ENCODE measurements around the gene SLC17A5. TPM values are rescaled to one million over a fixed set of nuclear protein-coding genes. Genes with fewer than 3 reads are reported as not detected.

SLC17A5 gene, protein sequence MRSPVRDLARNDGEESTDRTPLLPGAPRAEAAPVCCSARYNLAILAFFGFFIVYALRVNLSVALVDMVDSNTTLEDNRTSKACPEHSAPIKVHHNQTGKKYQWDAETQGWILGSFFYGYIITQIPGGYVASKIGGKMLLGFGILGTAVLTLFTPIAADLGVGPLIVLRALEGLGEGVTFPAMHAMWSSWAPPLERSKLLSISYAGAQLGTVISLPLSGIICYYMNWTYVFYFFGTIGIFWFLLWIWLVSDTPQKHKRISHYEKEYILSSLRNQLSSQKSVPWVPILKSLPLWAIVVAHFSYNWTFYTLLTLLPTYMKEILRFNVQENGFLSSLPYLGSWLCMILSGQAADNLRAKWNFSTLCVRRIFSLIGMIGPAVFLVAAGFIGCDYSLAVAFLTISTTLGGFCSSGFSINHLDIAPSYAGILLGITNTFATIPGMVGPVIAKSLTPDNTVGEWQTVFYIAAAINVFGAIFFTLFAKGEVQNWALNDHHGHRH
- total RNA-seq, result 1 to 10 TPM; 8.0 to 9.5 TPM

DNA sequence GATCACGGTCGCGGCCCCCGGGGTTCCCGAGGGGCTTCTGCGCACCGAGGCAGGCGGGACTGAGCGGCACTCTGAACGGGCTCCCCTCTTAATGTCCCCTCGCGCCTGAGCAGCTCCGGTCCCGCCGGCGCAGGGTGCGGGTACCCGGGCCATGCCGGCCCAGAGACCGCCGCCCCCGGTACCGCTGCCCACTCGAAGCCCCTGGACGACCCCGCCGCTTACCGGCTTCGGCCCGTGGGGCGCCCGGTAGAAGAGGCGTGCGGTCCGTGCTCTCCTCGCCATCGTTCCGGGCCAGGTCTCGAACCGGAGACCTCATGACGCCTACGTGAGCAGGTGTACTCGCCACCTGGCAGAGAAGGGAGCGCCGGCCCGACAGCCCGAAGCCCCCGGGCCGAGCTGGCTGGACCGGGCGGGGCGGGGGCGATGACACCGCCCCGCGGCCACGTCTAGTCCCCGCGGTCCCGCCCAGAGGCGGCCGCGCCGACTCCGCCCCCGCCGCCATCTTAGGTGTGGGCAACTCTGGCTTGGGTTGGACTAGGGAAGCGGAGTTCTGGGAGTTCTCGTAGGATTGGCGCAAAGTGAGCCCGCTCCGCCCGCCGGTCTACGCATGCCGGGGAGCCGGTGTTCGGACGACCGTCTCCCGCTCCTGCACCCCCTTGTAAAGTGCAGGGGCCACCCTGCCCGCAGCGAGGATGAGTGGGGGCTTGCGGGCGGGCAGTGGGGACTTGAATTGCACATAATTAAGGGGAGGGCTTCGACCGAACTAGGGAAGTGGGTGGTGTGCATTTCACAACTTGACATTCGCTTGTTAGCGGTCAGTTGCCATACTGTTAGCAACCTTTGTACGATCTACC is at the start of gene SLC17A5:
Gene SLC17A5, minus strand, starts transcription at position 422 of the 854 bp plus-strand sequence. Its CDS starts 106 bp downstream, at position 316.
- DNase-seq, result peak; percentile 92
- H3K4me3 Mint-ChIP-seq, result peak within 1 kb of the TSS; percentile 92
- peaks cover 40% of the 10 kb centered on the region for H3K4me1 Mint-ChIP-seq
- POLR2A ChIA-PET, result interaction anchor here (0.8 to 5.5 kb wide), 25 partner anchors 10 to 1590 kb away, joined by 3 to 148 read pairs (median 4); partner anchors contain the start of genes CD109, CGAS, COX7A2 and EEF1A1
- no peaks in the 10 kb centered on the region for H3K9me3 Mint-ChIP-seq
- CTCF ChIA-PET, result interaction anchor here (0.5 to 3.7 kb wide), 28 partner anchors 10 to 344 kb away, joined by 3 to 40 read pairs (median 6); partner anchors contain the start of genes CGAS, EEF1A1 and MTO1
- peaks cover 5% of the 10 kb centered on the region for H3K36me3 Mint-ChIP-seq (ENCODE audit: low read depth)
- no peaks in the 10 kb centered on the region for H3K27me3 Mint-ChIP-seq
- peak within 1 kb of the TSS; percentile 94 for H3K27ac Mint-ChIP-seq

DNA sequence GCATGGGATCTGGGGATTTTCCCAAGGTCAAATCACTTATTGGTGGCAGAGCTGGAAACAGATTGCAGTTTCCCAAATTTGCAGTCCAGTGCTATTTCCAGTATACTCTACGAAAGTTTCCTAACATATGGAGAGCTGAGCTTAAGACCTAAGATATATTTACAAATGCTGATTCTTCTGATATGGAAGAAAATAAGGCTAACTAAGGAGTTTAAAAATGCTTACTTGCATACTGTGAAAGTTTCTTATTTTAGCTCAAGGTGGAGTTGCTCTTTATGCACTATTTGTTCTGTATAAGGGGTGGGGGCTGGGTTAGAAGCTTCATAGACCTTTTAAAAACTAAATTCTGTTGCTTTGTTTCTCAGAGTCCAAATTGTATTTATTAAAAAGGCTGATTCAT is 49.7 kb upstream of the SLC17A5 start:
- Mint-ChIP-seq H3K27ac (no peak overlapping the region), H3K36me3 (ENCODE audit: low read depth) (peaks cover 43% of the 10 kb centered on the region), H3K4me1 (peaks cover 19% of the 10 kb centered on the region), H3K9me3 (no peaks in the 10 kb centered on the region), H3K27me3 (peaks cover 2% of the 10 kb centered on the region), H3K4me3 (no peak overlapping the region)
- ChIA-PET POLR2A (no interaction called here), CTCF (no interaction called here)
- no peak for DNase-seq

DNA sequence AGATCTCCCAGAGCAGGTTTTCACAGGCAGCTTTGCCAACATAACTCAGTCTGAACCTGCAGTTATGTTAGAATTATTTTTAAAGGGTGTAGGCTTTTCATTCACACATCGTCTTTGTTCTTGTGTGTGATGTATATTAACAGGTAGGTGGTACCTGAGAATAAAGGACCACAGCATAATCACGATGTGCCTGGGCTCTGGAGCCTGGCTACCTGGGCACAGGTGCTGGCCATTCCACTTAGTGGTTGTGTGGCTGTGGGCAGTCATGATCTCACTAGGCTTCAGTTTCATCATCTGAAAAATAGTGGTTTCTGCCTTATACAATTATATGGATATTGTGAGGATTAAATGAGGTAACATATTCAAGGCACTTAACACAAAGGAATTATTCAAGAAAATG is 48.7 kb upstream of the SLC17A5 start:
- Mint-ChIP-seq H3K27ac (no peak overlapping the region), H3K4me1 (peaks cover 26% of the 10 kb centered on the region), H3K36me3 (ENCODE audit: low read depth) (peaks cover 50% of the 10 kb centered on the region), H3K4me3 (no peak overlapping the region), H3K27me3 (peaks cover 2% of the 10 kb centered on the region), H3K9me3 (no peaks in the 10 kb centered on the region)
- ChIA-PET POLR2A (no interaction called here), CTCF (interaction anchor here (1.6 kb wide), 1 partner anchor 29 kb away, joined by 4 read pairs; no protein-coding TSS in a partner anchor)
- no peak for DNase-seq

DNA sequence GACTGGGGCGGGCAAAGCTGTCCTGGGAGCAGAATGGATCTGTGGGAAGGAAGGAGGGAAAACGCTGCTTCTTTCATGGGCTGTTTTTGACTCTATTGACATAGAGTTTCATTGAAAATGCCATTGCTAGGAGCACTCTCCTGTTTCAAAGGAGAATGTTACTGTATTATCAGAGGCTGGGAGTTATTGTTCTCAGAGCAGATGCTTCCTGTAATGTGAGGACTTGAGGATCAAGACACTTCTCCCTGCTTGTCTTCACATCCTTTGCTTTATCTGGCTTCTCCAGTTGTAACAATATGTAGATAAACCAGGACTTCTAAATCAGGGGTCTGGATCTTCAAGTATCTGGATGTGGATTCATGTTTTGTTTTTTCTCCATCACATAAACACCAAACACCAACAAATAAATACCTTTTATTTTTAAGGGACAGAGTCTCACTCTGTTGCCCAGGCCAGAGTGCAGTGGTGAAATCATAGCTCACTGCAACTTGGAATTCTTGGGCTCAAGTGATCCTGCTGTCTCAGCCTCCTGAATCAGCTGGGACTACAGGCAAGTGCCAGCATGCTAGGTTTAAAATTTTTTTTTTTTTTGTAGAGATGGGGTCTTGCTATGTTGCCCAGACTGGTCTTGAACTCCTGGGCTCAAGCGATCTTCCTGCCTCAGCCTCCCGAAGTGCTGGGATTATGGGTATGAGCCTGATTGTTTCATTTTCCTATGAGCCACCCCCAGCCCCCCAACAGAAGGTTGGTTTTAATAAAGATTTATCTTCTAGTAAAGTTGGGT is 46.1 kb upstream of the SLC17A5 start:
- no peak overlapping the region for H3K4me3 Mint-ChIP-seq
- H3K4me1 Mint-ChIP-seq, result peaks cover 48% of the 10 kb centered on the region
- ChIA-PET POLR2A (no interaction called here), CTCF (no interaction called here)
- peaks cover 50% of the 10 kb centered on the region for H3K36me3 Mint-ChIP-seq (ENCODE audit: low read depth)
- H3K9me3 Mint-ChIP-seq, result no peaks in the 10 kb centered on the region
- H3K27ac Mint-ChIP-seq, result no peak overlapping the region
- H3K27me3 Mint-ChIP-seq, result peaks cover 2% of the 10 kb centered on the region
- no peak for DNase-seq

DNA sequence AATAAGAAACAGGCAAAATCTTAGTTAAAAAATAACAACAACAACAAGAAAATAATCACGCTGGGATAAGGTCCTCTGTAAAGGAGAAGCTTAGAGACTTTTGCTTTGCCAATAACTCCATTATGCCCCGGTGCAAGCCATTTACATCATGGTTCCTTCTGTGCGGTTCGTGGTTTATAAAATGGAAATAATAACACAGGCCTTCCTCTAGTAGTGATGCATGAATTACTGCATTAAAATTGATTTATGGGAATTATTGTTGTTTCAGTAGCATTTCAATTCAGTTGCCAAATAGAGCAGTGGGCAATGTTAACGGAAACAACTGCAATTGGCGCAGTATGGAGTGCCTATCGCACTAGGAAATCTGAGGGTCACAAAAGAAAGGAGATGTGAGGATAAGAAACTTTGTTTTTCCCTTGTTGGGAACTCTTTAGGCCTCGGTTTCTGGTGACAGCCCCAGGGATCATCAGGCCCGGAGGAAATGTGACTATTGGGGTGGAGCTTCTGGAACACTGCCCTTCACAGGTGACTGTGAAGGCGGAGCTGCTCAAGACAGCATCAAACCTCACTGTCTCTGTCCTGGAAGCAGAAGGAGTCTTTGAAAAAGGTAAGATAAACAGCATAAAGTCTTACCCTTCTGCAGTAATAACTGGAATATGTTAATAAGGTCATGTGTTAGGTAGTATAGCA is 43.3 kb upstream of the SLC17A5 start:
- H3K4me3 Mint-ChIP-seq, result peak overlapping the region; percentile 82
- H3K27me3 Mint-ChIP-seq, result peaks cover 2% of the 10 kb centered on the region
- peak overlapping the region; percentile 81 for H3K27ac Mint-ChIP-seq
- ChIA-PET CTCF (interaction anchor here (1.0 kb wide), 1 partner anchor 13 kb away, joined by 4 read pairs; no protein-coding TSS in a partner anchor), POLR2A (interaction anchor here (1.0 to 1.1 kb wide), 2 partner anchors 44 to 332 kb away, joined by 3 read pairs; no protein-coding TSS in a partner anchor)
- H3K36me3 Mint-ChIP-seq (ENCODE audit: low read depth), result peaks cover 35% of the 10 kb centered on the region
- H3K4me1 Mint-ChIP-seq, result peaks cover 43% of the 10 kb centered on the region
- H3K9me3 Mint-ChIP-seq, result no peaks in the 10 kb centered on the region
- no peak for DNase-seq

DNA sequence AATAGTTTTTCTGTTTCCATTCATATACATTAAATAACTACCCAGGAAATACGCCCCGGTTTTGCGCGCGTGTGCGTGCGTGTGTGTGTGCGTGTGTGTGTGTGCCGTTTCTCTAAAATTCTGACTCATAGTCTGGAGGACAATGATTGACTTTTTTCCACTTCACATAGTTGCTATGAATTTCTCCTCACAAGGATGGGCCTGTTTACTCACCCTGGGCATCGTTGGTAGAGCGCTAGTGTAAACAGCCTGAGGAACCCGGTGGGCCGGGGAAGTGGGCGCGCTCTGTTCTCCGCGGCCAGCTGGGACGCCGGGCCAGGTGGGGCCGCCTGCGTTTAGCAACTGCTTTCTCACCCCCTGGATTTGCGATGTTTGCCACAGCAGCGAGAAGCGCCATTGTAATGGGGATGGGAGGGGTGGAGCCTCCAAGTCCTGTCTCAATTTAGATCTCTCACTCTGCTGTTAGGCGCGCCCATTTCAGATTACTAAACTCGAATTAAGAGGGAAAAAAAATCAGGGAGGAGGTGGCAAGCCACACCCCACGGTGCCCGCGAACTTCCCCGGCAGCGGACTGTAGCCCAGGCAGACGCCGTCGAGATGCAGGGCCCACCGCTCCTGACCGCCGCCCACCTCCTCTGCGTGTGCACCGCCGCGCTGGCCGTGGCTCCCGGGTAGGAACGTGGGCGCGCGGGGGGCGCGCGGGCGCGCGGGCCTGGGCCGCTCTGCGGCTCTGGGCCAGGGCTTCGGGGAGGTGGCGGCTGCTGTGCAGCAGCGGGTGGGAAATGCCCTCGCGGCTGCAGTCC is 42.0 kb upstream of the SLC17A5 start, which contains the start of gene CD109:
Gene CD109, plus strand, starts transcription at position 585 of the 803 bp plus-strand sequence. Its CDS starts 13 bp downstream, at position 598.
- H3K4me1 Mint-ChIP-seq, result peaks cover 43% of the 10 kb centered on the region
- H3K9me3 Mint-ChIP-seq, result no peaks in the 10 kb centered on the region
- peaks cover 5% of the 10 kb centered on the region for H3K27me3 Mint-ChIP-seq
- DNase-seq, result peak; percentile 75
- H3K36me3 Mint-ChIP-seq (ENCODE audit: low read depth), result peaks cover 24% of the 10 kb centered on the region
- ChIA-PET CTCF (interaction anchor here (1.8 kb wide), 1 partner anchor 20 kb away, joined by 4 read pairs; no protein-coding TSS in a partner anchor), POLR2A (interaction anchor here (1.1 to 1.7 kb wide), 5 partner anchors 18 to 180 kb away, joined by 4 to 8 read pairs (median 4); partner anchors contain the start of genes EEF1A1 and SLC17A5)
- H3K4me3 Mint-ChIP-seq, result peak within 1 kb of the TSS; percentile 82
- H3K27ac Mint-ChIP-seq, result peak within 1 kb of the TSS; percentile 81

DNA sequence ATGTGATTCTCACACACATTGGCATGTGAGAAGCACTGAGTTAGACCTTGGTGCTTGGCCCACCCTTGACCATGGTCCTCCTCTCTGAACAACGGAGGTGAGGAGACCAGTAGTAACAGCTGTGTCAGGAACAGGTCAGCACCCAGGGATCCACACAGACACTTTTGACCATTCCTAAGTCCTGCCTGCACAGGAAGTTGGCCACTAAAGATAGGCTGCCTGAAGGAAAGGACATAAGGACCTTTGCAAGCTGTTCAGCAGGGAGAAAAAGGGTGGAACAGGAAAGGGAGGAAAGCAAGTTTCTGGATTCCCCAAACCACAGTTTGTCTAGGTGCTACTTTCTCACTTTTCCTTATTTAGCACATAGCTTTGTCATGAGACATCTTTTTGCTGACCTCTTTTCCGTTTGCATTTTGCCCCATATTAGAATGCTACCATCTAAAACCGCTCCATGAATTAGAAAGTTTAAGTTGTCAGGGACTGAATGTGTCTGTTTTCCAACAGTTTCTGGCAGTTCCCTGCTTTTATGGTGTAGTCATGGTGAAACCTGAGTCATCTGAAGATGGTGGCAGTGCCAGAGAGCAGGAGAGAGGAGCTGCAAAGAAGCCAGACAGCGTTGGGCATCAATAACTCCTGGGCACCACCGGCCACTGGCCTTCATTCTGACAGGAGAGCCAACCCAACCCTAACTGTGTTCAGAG is 41.1 kb upstream of the SLC17A5 start:
- peak overlapping the region; percentile 82 for H3K4me3 Mint-ChIP-seq
- DNase-seq, result no peak
- H3K9me3 Mint-ChIP-seq, result no peaks in the 10 kb centered on the region
- peaks cover 19% of the 10 kb centered on the region for H3K36me3 Mint-ChIP-seq (ENCODE audit: low read depth)
- POLR2A ChIA-PET, result interaction anchor here (1.1 to 1.7 kb wide), 5 partner anchors 19 to 179 kb away, joined by 4 to 8 read pairs (median 4); partner anchors contain the start of genes EEF1A1 and SLC17A5
- peaks cover 5% of the 10 kb centered on the region for H3K27me3 Mint-ChIP-seq
- CTCF ChIA-PET, result interaction anchor here (1.2 to 1.8 kb wide), 2 partner anchors 19 to 146 kb away, joined by 3 to 4 read pairs; no protein-coding TSS in a partner anchor
- H3K4me1 Mint-ChIP-seq, result peaks cover 39% of the 10 kb centered on the region
- H3K27ac Mint-ChIP-seq, result peak overlapping the region; percentile 50

DNA sequence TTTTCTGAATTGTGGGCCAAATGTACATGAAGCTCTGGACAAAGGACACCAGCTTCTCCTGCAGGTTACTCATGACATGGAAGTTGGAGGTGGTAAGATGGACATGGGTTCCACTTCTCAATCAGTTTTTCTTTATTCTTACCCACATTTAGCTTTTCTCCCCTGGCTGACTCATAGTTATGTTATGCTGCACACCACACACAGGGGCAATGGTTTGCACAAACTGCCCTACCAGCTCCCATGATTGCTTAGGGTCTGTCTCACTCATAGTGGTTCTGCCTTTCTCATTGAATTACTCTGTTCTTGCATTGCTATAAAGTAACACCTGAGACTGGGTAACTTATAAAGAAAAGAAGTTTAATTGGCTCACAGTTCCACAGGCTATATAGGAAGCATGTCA is 37.7 kb upstream of the SLC17A5 start:
- Mint-ChIP-seq H3K4me3 (no peak overlapping the region), H3K27me3 (peaks cover 20% of the 10 kb centered on the region), H3K27ac (no peak overlapping the region), H3K36me3 (ENCODE audit: low read depth) (no peaks in the 10 kb centered on the region), H3K9me3 (no peaks in the 10 kb centered on the region), H3K4me1 (peaks cover 20% of the 10 kb centered on the region)
- DNase-seq, result no peak
- ChIA-PET POLR2A (interaction anchor here (0.9 kb wide), 1 partner anchor 42 kb away, joined by 3 read pairs; no protein-coding TSS in a partner anchor), CTCF (interaction anchor here (0.9 to 2.4 kb wide), 3 partner anchors 16 to 41 kb away, joined by 3 to 9 read pairs (median 9); no protein-coding TSS in a partner anchor)

DNA sequence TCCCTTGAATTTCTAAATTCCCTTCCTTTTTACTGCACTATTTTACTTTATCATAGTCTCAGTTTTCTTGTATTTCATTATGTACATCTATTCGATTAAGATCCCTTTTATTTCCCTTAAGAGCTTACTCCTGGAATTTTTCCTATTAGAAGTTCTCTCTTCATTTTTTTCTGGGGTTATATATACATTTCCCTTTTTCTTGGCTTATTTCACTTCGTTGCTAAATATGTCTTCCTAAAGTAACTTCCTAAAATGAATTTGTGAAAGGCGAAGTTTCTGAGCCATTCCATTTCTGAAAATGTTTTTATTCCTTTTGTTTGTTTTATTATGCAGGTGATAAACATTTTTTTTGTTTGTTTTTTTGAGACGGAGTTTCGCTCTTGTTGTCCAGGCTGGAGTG is 36.3 kb upstream of the SLC17A5 start:
- H3K27me3 Mint-ChIP-seq, result peaks cover 31% of the 10 kb centered on the region
- no peak overlapping the region for H3K27ac Mint-ChIP-seq
- H3K4me3 Mint-ChIP-seq, result no peak overlapping the region
- ChIA-PET POLR2A (no interaction called here), CTCF (no interaction called here)
- no peak for DNase-seq
- H3K36me3 Mint-ChIP-seq (ENCODE audit: low read depth), result no peaks in the 10 kb centered on the region
- H3K4me1 Mint-ChIP-seq, result peaks cover 9% of the 10 kb centered on the region
- H3K9me3 Mint-ChIP-seq, result no peaks in the 10 kb centered on the region

DNA sequence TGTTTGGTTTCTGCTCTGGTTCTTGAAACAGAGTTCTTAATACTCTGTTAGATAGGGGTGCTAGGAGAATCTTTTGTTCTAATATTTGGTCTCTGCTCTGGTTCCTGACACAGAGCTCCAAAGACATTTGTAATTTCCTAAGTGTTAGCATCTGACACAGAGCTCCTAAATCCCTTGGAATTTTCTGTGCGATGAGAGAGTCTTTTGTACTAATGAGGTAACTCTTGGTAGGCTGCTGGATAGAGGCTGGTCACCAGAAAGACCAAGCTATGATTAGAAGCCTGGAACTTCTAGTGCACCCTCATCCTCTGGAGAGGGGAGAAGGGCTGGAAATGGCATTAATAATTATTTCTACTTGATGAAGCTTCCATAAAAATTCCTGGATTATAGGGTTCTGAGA is 34.6 kb upstream of the SLC17A5 start:
- Mint-ChIP-seq H3K27me3 (peaks cover 38% of the 10 kb centered on the region), H3K36me3 (ENCODE audit: low read depth) (no peaks in the 10 kb centered on the region), H3K9me3 (peaks cover under 1% of the 10 kb centered on the region), H3K27ac (no peak overlapping the region), H3K4me1 (no peaks in the 10 kb centered on the region), H3K4me3 (no peak overlapping the region)
- ChIA-PET CTCF (interaction anchor here (1.7 kb wide), 1 partner anchor 13 kb away, joined by 11 read pairs; no protein-coding TSS in a partner anchor), POLR2A (no interaction called here)
- DNase-seq, result no peak
